Heart left ventricle (tissue), 13 donors: ENCODE data around the gene SYF2.
"Not testable (repeated sequence)": the region's sequence is repeated elsewhere in the genome, so short reads cannot be mapped to it uniquely, and the experiment has no call there.

Source experiments
- POLR2A ChIP-seq, 2 donors: fragments of 450-650 bp; IDR thresholded peaks; one replicate each; pipeline ENCODE4 v1.6.1; 2017; ENCODE audit warnings: antibody characterized with exemption in 2 of 2, mild to moderate bottlenecking in 2 of 2, moderate library complexity in 2 of 2
- TF ChIP-seq, protein P1 (sequence below), 12 donors: fragments of 200-600 bp; sonication (generic) in 4 of 12; IDR thresholded peaks; one replicate each; pipeline versions ENCODE4 v1.5.0 to v1.8.0; 2018 to 2022; ENCODE audit warnings: antibody characterized with exemption in 12 of 12, mild to moderate bottlenecking in 5 of 12
- donor health status: ischemic (EF 13 %, LVEDD 7.1; RV severe dilation, severe dysfunction).
- donor health status: DM: no; HTN: yes; CAD: no.
- donor health status: DM: no; HTN: no; CAD: no.
- donor health status: ischemic (EF 25% LVEDD 6.9; RV normal size, moderate dysfunction).
- donor health status: ischemic (EF 25% LVEDD 5.7; RV mildly dilated, moderate dysfunction).
- donor health status: ischemic (EF 35%, LVEDD 5.7; RV mildly dilated, moderate dysfunction).
- donor health status: nonischemic (EF 11% LVEDD 7.7; RV severe dilation, severe dysfunction).
- donor health status: DM: yes; HTN: yes; CAD: no.
- donor health status: PGD.
- donor health status: ischemic (EF 29% LVEDD 5.4; RV normal size, mild dysfunction).
- donor health status: nonischemic (EF 23%, LVEDD 6.1; RV moderate dilation, normal function).

DNA sequence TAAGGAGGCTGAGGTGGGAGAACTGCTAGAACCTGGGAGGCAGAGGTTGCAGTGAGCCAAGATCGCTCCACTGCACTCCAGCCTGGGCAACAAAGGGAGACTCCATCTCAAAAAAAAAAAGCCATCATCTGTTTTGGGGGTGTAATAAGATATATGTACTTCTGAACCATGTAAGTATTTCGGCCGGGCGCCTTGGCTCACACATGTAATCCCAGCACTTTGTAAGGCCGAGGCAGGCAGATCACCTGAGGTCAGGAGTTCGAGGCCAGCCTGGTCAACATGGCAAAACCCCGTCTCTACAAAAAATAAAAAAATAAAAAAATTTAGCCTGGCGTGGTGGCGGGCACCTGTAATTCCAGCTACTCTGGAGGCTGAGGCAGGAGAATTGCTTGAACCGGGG is 3.1 kb upstream of the SYF2 start:
- TF ChIP-seq, protein P1, sequence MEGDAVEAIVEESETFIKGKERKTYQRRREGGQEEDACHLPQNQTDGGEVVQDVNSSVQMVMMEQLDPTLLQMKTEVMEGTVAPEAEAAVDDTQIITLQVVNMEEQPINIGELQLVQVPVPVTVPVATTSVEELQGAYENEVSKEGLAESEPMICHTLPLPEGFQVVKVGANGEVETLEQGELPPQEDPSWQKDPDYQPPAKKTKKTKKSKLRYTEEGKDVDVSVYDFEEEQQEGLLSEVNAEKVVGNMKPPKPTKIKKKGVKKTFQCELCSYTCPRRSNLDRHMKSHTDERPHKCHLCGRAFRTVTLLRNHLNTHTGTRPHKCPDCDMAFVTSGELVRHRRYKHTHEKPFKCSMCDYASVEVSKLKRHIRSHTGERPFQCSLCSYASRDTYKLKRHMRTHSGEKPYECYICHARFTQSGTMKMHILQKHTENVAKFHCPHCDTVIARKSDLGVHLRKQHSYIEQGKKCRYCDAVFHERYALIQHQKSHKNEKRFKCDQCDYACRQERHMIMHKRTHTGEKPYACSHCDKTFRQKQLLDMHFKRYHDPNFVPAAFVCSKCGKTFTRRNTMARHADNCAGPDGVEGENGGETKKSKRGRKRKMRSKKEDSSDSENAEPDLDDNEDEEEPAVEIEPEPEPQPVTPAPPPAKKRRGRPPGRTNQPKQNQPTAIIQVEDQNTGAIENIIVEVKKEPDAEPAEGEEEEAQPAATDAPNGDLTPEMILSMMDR (IDR thresholded peaks at IDR 0.05) = not testable (repeated sequence)
- TF ChIP-seq POLR2A (IDR thresholded peaks at IDR 0.05) = not testable (repeated sequence)
